Measurements from ENCODE around the gene SLC2A4RG. TPM values are rescaled to one million over a fixed set of nuclear protein-coding genes. Genes with fewer than 3 reads are reported as not detected.

Gene SLC2A4RG
- total and polyA plus RNA-seq, 2 of the 13 experiments (the other 11 are each of a cell fraction or from before 2014, with no cell fraction given) = 91.4 to 95.9 TPM

DNA sequence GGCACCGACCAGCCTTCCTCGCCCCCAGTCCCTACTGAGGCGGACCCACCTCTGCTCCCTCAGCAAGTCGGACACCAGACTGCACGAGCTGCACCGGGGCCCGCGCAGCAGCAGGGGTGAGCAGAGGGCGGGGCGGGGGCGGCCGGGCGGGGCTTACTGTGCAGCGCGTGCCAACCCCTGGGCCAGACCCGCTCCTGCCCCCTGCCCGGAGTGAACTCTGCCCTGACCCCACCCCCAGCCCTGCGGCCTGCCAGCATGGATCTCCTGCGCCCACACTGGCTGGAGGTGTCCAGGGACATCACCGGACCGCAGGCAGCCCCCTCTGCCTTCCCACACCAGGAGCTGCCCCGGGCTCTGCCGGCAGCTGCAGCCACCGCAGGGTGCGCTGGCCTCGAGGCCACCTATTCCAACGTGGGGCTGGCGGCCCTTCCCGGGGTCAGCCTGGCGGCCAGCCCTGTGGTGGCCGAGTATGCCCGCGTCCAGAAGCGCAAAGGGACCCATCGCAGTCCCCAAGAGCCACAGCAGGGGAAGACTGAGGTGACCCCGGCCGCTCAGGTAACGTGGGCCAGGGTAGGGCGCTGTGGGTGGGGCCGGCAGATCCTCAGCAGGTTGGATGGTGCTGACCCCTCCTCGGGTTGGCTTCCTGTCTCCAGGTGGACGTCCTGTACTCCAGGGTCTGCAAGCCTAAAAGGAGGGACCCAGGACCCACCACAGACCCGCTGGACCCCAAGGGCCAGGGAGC is 1.5 kb upstream of the SLC2A4RG start (continued):
- TF ChIP-seq, protein P1, sequence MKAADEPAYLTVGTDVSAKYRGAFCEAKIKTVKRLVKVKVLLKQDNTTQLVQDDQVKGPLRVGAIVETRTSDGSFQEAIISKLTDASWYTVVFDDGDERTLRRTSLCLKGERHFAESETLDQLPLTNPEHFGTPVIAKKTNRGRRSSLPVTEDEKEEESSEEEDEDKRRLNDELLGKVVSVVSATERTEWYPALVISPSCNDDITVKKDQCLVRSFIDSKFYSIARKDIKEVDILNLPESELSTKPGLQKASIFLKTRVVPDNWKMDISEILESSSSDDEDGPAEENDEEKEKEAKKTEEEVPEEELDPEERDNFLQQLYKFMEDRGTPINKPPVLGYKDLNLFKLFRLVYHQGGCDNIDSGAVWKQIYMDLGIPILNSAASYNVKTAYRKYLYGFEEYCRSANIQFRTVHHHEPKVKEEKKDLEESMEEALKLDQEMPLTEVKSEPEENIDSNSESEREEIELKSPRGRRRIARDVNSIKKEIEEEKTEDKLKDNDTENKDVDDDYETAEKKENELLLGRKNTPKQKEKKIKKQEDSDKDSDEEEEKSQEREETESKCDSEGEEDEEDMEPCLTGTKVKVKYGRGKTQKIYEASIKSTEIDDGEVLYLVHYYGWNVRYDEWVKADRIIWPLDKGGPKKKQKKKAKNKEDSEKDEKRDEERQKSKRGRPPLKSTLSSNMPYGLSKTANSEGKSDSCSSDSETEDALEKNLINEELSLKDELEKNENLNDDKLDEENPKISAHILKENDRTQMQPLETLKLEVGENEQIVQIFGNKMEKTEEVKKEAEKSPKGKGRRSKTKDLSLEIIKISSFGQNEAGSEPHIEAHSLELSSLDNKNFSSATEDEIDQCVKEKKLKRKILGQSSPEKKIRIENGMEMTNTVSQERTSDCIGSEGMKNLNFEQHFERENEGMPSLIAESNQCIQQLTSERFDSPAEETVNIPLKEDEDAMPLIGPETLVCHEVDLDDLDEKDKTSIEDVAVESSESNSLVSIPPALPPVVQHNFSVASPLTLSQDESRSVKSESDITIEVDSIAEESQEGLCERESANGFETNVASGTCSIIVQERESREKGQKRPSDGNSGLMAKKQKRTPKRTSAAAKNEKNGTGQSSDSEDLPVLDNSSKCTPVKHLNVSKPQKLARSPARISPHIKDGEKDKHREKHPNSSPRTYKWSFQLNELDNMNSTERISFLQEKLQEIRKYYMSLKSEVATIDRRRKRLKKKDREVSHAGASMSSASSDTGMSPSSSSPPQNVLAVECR (CRISPR knock-in tag; IDR thresholded peaks at IDR 0.05; ENCODE audit: borderline replicate concordance) = peak; percentile 49; the same call in 1 of the 2 replicates
- no peak for TF ChIP-seq ZNF761 (CRISPR knock-in tag; conservative IDR thresholded peaks at IDR 0.05)
- no peak for TF ChIP-seq SP1 (IDR thresholded peaks at IDR 0.05)
- TF ChIP-seq SP1 (CRISPR knock-in tag; IDR thresholded peaks at IDR 0.05) = peak; percentile 79; the same call in 1 of the 2 replicates
- TF ChIP-seq HDAC1 (CRISPR knock-in tag; IDR thresholded peaks at IDR 0.05) = peak; percentile 94
- no peak; the same call in 1 of the 2 replicates for TF ChIP-seq HMG20A (CRISPR knock-in tag; IDR thresholded peaks at IDR 0.05; ENCODE audit: borderline replicate concordance)
- TF ChIP-seq TBL1XR1 (IDR thresholded peaks at IDR 0.05; ENCODE audit: borderline replicate concordance, low read length, partially characterized antibody) = no peak
- 0 out of 2 replicates have a peak, but pooled peaks have one; percentile 86 for TF ChIP-seq ZNF713 (CRISPR knock-in tag; IDR thresholded peaks at IDR 0.05)
- TF ChIP-seq SP5 (CRISPR knock-in tag; IDR thresholded peaks at IDR 0.05; ENCODE audit: borderline replicate concordance, low read depth) = peak; percentile 89
- TF ChIP-seq, protein P2, sequence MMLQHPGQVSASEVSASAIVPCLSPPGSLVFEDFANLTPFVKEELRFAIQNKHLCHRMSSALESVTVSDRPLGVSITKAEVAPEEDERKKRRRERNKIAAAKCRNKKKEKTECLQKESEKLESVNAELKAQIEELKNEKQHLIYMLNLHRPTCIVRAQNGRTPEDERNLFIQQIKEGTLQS (CRISPR knock-in tag; IDR thresholded peaks at IDR 0.05) = no peak; the same call in none of the 2 replicates
- no peak for TF ChIP-seq NFIB (CRISPR knock-in tag; IDR thresholded peaks at IDR 0.05; ENCODE audit: borderline replicate concordance)
- peak; percentile 90; the same call in 1 of the 2 replicates for TF ChIP-seq ZNF431 (CRISPR knock-in tag; IDR thresholded peaks at IDR 0.05; ENCODE audit: borderline replicate concordance, low read depth)
- TF ChIP-seq, protein P3, sequence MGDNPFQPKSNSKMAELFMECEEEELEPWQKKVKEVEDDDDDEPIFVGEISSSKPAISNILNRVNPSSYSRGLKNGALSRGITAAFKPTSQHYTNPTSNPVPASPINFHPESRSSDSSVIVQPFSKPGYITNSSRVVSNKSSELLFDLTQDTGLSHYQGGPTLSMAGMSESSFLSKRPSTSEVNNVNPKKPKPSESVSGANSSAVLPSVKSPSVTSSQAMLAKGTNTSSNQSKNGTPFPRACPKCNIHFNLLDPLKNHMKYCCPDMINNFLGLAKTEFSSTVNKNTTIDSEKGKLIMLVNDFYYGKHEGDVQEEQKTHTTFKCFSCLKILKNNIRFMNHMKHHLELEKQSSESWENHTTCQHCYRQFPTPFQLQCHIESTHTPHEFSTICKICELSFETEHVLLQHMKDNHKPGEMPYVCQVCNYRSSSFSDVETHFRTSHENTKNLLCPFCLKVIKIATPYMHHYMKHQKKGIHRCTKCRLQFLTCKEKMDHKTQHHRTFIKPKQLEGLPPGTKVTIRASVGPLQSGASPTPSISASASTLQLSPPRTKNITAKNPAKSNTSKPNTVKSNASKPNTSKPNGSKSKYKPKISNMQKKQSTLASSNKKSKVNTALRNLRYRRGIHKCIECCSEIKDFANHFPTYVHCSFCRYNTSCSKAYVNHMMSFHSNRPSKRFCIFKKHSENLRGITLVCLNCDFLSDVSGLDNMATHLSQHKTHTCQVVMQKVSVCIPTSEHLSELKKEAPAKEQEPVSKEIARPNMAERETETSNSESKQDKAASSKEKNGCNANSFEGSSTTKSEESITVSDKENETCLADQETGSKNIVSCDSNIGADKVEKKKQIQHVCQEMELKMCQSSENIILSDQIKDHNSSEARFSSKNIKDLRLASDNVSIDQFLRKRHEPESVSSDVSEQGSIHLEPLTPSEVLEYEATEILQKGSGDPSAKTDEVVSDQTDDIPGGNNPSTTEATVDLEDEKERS (CRISPR knock-in tag; IDR thresholded peaks at IDR 0.05) = peak; percentile 66
- TF ChIP-seq IKZF4 (CRISPR knock-in tag; IDR thresholded peaks at IDR 0.05; ENCODE audit: borderline replicate concordance, low read depth, not compliant biosample characterization) = peak; percentile 96
- TF ChIP-seq, protein P4, sequence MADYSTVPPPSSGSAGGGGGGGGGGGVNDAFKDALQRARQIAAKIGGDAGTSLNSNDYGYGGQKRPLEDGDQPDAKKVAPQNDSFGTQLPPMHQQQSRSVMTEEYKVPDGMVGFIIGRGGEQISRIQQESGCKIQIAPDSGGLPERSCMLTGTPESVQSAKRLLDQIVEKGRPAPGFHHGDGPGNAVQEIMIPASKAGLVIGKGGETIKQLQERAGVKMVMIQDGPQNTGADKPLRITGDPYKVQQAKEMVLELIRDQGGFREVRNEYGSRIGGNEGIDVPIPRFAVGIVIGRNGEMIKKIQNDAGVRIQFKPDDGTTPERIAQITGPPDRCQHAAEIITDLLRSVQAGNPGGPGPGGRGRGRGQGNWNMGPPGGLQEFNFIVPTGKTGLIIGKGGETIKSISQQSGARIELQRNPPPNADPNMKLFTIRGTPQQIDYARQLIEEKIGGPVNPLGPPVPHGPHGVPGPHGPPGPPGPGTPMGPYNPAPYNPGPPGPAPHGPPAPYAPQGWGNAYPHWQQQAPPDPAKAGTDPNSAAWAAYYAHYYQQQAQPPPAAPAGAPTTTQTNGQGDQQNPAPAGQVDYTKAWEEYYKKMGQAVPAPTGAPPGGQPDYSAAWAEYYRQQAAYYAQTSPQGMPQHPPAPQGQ (CRISPR knock-in tag; IDR thresholded peaks at IDR 0.05; ENCODE audit: borderline replicate concordance) = 0 out of 2 replicates have a peak, but pooled peaks have one; percentile 67
- TF ChIP-seq SETDB1 (CRISPR knock-in tag; IDR thresholded peaks at IDR 0.05; ENCODE audit: borderline replicate concordance) = no peak
- TF ChIP-seq NFRKB (IDR thresholded peaks at IDR 0.05) = no peak
- peak; percentile 87; the same call in 1 of the 2 replicates for TF ChIP-seq FOXC1 (CRISPR knock-in tag; IDR thresholded peaks at IDR 0.05; ENCODE audit: borderline replicate concordance)
- TF ChIP-seq ZNF773 (CRISPR knock-in tag; IDR thresholded peaks at IDR 0.05; ENCODE audit: borderline replicate concordance) = peak; percentile 42; the same call in 1 of the 2 replicates
- peak; percentile 79 for TF ChIP-seq DR1 (CRISPR knock-in tag; IDR thresholded peaks at IDR 0.05)

All from HepG2 (cell line).